HS-27A (cell line): ENCODE measurements around the gene MED15.
"Not testable (repeated sequence)": the region's sequence is repeated elsewhere in the genome, so short reads cannot be mapped to it uniquely, and the experiment has no call there.

Experiments used
- DNase-seq: peaks from one replicate; pipeline ENCODE4 v3.0.0-alpha.2; 2012; ENCODE audit warnings: low read depth, missing footprints

Gene MED15

DNA sequence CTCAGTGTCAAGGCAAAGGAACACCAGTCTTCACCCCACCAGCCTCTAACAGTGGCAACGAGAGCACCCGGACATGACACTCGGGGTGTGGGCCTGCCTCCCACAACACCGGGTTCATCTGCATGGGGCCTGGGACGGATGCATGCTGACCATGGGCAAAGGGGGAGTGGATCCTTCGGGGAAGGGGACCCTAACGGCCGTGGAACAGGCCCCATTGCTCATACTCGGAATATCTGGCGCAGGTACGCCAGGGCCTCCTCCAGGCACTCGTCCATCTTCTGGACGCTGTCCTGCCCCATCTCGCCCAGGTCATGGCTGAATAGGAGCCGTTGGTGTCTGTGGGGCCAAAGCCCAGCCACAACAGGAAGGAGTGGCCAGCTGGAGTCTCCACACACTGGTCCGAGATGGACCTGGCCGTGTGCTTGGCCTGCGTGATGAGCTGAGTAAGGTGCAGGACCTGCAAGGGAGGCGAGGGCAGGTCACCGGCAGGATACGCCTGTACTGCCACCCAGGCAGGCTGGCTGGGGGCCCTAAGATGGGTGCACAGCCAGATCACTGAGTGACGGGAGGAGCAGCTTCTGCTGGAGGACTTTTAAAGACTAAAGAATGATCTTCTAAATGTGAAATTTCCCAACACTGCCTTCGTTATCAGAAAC, 96.8 kb downstream of the MED15 start:
- no peak for DNase-seq

DNA sequence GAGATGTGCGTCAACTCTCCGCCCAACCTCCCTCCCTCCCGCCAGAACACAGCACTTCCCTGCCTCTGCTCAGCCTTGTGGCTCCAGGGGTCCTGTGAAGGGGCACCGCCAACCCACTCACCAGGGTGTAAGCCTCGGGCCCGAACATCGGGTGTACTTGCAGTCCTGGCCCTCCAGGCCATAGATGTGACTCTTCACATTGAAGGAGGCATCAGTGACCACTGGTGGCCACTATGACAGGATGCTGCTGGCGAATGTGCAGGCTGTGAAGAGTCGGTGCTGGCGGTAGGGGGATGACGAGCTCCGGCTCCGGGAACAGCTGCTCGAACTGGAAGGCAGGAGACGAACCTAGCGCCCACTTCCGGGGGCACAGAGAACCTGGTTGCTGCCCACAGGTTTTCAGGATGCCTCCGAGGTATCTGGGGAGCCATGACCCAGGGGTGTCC, 97.4 kb downstream of the MED15 start:
- no peak for DNase-seq

DNA sequence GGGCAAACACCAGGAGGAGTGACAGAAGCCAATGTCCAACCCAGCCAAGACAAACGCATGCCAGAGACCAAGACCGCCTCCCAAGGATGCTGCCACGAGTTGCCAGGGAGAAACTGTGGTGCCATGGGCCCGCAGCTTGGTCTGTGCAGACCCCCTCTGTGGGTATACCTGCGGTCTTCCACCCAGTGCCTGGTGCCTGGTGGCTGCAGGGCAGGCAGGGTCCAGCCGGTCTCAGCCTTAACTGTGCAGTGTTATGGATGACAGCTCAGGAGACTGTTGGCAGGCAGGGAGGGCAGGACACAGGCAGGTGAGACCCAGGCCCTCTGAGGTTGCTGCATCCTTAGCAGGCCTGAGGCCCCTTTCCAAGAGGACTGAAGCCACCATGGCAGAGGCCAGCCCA, 97.9 kb downstream of the MED15 start:
- DNase-seq: no peak

- no peak for DNase-seq
Measured at GRCh38 chr22:20606041-20606783, 98.8 kb downstream of the MED15 start.

GRCh38 chr22:20606784-20607128, 99.3 kb downstream of the MED15 start:
- DNase-seq: no peak

- no peak for DNase-seq
Measured at GRCh38 chr22:20607157-20607907, 99.9 kb downstream of the MED15 start.

DNA sequence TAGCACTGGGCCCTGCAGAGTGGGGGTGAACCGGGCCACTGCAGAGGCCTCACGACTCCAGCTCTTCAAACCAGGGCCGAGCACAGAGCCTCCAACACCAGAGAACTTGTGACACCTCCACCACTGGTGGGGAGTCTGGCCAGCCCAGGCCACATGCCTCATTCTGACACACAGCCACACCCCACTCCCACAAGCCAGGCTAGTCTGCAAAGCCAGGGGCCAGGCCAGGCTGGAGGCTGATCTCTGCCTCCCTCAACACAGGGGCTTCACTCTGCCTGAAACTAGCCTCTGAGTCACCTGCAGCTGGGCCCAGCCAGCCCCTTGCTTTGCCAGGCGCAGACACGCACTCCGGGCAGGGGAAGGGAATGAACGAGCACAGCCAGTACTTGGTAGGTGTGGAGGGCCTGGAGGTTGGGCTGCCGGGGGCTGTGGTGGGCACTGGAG, 102.9 kb downstream of the MED15 start:
- no peak for DNase-seq

- DNase-seq: no peak
Measured at GRCh38 chr22:20610757-20611156, 103.3 kb downstream of the MED15 start.

DNA sequence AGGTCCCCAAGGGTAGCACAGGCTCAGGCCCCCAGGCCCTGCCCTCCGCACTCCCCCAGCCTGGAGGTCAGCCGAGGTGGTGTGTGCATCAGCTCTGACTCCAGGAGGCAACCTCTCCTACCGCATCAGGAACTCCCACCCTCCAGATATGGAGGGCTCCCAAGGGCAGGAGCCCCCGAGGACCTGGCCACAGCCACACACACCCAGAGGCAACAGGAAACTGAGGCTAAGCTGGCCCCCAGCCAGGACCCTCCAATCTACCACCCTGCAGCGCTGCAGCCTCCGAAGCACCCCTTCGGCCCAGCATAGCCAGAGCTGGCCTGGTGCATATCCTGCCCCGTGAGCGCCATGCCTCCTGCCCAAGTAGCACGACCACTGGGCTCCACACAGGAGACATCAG, 104.0 kb downstream of the MED15 start:
- DNase-seq: no peak

DNA sequence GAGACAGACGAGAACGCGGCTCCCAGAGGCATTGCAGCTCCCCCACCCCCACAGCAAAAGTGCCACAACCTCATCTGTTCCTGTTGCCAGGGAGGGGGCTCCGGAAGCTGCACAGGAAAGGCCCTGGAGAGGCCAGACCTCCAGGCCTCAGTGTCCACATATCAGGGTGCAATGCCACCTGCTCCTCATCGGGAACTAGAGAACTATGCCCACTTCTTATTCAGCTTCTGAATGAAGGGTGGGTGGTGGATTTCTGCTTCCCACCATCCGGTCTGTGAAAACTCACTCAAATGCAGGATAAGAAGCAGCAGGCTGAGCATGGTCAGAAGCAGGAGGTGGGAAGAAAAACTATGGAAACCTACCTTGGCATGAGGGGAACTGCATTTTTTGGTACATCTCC, 105.9 kb downstream of the MED15 start:
- no peak for DNase-seq

GRCh38 chr22:20615021-20615420, 107.6 kb downstream of the MED15 start:
- DNase-seq: no peak

DNA sequence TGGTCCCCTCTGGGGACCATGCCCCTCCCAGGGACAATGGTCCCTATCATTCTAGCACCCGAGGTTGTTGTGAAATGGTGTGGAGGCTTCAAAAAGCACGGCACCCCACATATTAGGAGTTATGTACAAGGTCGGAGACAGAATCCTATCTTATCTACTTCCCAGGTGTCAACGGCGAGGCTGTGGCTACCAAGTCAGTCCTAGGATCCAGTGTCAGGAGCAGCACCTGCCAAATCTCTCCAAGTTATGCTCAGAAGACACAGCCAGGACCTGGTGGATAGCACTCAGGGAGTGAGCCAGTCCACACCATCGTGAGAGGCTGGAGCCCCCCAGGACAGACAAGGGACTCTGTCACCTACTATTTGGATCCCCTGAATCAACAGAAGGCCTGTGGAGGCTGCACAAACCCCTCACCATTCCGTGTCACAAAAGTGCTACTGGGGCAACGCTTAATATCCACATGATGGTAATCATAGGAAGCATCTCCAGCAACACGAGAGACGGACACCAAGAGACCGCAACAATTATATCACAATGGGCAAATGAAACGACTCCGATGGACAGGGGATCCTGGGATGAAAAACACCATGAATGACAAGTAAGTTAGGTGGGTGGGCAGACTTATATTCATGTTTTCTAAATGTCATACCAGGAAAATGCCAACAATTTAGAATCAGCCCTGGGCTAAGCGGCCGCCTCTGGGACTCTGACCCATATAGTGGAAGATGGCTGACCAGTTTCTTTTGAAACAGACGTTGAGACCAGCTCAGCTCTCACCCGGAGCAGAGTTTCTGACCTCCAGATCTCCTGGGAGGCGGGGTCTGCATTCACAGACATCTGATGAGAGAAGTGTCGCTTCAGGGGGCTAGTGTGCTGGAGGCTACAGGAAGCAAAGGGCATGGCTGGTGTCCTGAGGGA, 108.4 kb downstream of the MED15 start:
- DNase-seq: no peak

- no peak for DNase-seq
Measured at GRCh38 chr22:20616451-20617043, 109.1 kb downstream of the MED15 start.

DNA sequence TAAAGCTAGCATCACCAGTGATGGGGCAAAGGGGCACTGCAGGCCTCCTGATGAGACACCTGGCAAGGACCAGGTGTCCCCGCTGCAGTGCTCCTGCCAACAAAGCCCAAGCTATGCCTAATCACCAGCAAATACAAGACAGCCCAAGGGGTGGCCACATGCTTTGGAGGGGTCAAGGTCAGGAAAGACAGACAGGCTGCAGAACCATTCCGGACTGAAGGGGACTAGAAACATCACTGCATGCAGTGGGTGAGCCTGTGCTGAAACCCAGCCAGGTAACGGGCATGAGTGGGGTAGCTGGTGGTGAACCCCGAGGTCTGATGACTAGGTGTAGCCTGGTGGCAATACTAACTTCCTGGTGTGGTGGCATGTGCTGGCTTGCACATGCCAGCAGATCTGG, 111.1 kb downstream of the MED15 start:
- DNase-seq: no peak

DNA sequence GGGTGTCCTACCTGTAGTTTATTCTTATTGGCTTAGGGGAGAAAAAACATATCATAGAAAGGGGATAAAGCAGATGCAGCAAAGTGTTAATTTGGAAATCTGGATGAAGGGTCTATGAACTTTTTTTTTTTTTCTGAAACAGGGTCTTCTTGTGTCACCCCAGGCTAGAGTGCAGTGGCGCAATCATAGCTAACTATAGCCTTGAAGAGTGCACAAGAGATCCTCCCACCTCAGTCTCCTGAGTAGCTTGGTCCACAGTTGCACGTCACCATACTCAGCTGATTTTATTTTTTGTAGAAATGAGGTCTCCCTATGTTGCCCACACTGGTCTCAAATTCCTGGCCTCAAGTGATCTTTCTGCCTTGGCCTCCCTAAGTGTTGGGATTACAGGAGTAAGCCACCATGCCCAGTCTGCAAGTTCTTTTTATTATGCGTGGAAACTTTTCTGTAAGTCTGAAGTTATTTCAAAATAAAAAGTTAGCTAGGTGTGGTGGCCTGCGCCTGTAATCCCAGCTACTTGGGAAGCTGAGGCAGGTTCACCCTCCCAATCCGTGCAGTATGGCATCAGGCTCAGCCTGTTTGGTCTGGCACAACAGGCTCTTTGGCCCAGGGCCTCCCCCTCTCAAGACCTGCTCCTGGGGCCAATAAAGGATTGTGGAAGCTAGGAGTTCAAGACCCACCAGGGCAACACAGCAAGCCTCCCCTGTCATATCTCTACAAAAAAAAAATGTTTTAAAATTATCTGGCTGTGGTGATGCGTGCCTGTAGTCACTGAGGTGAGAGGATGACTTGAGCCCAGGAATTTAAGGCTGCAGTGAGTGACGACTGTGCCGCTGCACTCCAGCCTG, 111.9 kb downstream of the MED15 start:
- DNase-seq: no peak

GRCh38 chr22:20619893-20620194, 112.4 kb downstream of the MED15 start:
- DNase-seq: not testable (repeated sequence)

- no peak for DNase-seq
Measured at GRCh38 chr22:20621162-20621561, 113.8 kb downstream of the MED15 start.

DNA sequence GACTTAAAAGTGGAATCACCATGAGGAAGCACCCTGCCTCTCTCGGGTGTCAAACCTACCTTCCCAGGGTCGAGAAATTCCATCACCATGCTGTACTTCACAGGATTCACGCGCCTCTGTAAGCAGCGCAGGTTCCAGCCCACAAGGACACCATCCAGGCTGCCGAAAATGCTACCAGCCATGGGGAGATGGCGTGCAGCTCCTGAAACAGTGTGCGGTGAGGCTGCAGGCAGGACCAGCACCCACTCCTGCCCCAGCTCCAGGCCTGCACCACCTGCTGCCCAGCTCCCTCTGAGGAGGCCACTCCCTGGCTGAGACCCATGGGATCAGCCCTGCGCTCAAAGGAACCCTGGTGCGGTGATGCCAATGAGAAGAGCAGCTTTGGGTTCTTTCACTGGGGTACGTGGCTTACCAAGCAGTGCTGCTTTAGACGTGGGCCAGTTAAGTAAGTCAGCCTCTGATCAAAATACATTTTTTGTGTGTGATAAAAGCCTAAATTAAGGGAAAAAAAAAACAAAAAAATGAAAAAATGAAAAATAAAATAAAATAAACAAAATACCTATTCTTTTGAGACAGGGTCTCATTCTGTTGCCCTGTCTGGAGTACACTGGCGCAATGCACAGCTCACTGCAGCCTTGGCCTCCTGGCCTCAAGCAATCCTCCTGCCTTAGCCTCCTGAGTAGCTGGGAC, 115.4 kb downstream of the MED15 start:
- DNase-seq: no peak

DNA sequence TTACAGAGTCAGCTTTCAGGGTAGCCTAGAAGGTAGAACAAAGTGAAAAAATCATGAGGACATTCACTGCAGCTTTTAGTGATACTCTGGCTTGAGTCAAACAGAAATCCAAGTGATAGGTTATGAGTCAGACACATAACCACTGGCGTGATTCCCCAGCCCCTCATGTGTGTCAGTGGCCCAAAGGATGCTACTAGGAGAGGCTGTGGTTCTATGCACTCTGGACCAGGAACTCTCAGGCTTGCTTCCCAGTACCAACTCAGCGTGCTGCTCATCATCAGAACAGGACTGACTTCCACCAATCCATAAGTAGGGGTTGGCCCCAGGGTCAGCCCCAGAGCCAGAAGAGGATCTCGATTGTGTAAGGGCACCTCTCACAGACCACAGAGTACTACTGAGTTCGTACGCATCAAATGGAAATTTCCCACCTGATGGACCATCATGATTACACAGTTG, 116.8 kb downstream of the MED15 start:
- DNase-seq: no peak

- DNase-seq: no peak
Measured at GRCh38 chr22:20625270-20625669, 117.9 kb downstream of the MED15 start.
